ENCODE results near the gene HDGF. TPM values are rescaled to one million over a fixed set of nuclear protein-coding genes. Genes with fewer than 3 reads are reported as not detected.
A peak's percentile ranks its signal among the peaks of the same experiment; 100 is the strongest.

HDGF gene
- total and polyA plus RNA-seq, 2 experiments from 2014 or later, result 106 to 251 TPM

DNA sequence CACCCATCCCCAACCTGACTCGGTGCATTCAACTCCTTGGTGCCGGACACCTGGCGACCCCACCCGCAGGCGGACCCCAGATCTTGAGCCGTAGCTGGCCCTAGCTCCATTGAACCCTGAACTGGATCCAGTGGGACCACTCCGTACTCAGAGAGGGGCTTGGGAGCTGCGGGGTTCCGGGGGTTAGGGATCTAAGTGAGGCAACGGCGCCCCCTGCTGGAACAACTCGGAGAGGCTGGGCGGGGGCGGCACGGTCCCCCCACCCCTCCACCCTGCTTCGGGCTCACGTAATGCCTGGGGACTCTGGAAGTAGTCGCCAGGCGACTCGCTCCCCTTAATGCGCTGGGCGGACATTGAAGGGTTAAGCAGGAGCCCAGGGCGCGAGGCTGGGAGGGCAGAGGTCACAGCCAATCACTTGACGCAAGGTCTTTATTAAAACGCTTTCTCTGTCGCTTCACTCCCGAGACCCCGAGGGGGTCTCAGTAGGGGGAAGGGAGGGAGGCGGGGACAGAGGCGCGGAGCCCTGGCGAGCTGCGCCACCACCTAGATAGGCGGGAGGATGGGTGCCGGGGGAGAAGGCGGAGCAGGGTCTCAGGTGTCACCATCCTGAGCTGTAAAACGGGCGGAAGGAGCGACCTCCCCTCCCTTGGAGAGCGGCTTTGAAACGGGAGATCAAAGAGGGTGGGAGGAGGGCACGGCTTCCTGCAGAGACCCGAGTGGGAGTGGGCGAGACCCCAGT, 45.4 kb downstream of the HDGF start (continued):
- TF ChIP-seq, protein P1, sequence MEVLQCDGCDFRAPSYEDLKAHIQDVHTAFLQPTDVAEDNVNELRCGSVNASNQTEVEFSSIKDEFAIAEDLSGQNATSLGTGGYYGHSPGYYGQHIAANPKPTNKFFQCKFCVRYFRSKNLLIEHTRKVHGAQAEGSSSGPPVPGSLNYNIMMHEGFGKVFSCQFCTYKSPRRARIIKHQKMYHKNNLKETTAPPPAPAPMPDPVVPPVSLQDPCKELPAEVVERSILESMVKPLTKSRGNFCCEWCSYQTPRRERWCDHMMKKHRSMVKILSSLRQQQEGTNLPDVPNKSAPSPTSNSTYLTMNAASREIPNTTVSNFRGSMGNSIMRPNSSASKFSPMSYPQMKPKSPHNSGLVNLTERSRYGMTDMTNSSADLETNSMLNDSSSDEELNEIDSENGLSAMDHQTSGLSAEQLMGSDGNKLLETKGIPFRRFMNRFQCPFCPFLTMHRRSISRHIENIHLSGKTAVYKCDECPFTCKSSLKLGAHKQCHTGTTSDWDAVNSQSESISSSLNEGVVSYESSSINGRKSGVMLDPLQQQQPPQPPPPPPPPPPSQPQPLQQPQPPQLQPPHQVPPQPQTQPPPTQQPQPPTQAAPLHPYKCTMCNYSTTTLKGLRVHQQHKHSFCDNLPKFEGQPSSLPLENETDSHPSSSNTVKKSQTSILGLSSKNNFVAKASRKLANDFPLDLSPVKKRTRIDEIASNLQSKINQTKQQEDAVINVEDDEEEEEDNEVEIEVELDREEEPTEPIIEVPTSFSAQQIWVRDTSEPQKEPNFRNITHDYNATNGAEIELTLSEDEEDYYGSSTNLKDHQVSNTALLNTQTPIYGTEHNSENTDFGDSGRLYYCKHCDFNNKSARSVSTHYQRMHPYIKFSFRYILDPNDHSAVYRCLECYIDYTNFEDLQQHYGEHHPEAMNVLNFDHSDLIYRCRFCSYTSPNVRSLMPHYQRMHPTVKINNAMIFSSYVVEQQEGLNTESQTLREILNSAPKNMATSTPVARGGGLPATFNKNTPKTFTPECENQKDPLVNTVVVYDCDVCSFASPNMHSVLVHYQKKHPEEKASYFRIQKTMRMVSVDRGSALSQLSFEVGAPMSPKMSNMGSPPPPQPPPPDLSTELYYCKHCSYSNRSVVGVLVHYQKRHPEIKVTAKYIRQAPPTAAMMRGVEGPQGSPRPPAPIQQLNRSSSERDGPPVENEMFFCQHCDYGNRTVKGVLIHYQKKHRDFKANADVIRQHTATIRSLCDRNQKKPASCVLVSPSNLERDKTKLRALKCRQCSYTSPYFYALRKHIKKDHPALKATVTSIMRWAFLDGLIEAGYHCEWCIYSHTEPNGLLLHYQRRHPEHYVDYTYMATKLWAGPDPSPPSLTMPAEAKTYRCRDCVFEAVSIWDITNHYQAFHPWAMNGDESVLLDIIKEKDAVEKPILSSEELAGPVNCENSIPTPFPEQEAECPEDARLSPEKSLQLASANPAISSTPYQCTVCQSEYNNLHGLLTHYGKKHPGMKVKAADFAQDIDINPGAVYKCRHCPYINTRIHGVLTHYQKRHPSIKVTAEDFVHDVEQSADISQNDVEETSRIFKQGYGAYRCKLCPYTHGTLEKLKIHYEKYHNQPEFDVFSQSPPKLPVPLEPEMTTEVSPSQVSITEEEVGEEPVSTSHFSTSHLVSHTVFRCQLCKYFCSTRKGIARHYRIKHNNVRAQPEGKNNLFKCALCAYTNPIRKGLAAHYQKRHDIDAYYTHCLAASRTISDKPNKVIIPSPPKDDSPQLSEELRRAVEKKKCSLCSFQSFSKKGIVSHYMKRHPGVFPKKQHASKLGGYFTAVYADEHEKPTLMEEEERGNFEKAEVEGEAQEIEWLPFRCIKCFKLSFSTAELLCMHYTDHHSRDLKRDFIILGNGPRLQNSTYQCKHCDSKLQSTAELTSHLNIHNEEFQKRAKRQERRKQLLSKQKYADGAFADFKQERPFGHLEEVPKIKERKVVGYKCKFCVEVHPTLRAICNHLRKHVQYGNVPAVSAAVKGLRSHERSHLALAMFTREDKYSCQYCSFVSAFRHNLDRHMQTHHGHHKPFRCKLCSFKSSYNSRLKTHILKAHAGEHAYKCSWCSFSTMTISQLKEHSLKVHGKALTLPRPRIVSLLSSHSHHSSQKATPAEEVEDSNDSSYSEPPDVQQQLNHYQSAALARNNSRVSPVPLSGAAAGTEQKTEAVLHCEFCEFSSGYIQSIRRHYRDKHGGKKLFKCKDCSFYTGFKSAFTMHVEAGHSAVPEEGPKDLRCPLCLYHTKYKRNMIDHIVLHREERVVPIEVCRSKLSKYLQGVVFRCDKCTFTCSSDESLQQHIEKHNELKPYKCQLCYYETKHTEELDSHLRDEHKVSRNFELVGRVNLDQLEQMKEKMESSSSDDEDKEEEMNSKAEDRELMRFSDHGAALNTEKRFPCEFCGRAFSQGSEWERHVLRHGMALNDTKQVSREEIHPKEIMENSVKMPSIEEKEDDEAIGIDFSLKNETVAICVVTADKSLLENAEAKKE (CRISPR knock-in tag; IDR thresholded peaks at IDR 0.05), result no peak
- TF ChIP-seq POLR2AphosphoS5 (IDR thresholded peaks at IDR 0.05; ENCODE audit: low read depth), result peak; percentile 44; the same call in 1 of the 2 replicates
- TF ChIP-seq EZH2 (IDR thresholded peaks at IDR 0.05; ENCODE audit: low read depth, unreplicated experiment), result no peak
- TF ChIP-seq, protein P2, sequence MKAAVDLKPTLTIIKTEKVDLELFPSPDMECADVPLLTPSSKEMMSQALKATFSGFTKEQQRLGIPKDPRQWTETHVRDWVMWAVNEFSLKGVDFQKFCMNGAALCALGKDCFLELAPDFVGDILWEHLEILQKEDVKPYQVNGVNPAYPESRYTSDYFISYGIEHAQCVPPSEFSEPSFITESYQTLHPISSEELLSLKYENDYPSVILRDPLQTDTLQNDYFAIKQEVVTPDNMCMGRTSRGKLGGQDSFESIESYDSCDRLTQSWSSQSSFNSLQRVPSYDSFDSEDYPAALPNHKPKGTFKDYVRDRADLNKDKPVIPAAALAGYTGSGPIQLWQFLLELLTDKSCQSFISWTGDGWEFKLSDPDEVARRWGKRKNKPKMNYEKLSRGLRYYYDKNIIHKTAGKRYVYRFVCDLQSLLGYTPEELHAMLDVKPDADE (IDR thresholded peaks at IDR 0.05), result no peak
- TF ChIP-seq, protein P3, sequence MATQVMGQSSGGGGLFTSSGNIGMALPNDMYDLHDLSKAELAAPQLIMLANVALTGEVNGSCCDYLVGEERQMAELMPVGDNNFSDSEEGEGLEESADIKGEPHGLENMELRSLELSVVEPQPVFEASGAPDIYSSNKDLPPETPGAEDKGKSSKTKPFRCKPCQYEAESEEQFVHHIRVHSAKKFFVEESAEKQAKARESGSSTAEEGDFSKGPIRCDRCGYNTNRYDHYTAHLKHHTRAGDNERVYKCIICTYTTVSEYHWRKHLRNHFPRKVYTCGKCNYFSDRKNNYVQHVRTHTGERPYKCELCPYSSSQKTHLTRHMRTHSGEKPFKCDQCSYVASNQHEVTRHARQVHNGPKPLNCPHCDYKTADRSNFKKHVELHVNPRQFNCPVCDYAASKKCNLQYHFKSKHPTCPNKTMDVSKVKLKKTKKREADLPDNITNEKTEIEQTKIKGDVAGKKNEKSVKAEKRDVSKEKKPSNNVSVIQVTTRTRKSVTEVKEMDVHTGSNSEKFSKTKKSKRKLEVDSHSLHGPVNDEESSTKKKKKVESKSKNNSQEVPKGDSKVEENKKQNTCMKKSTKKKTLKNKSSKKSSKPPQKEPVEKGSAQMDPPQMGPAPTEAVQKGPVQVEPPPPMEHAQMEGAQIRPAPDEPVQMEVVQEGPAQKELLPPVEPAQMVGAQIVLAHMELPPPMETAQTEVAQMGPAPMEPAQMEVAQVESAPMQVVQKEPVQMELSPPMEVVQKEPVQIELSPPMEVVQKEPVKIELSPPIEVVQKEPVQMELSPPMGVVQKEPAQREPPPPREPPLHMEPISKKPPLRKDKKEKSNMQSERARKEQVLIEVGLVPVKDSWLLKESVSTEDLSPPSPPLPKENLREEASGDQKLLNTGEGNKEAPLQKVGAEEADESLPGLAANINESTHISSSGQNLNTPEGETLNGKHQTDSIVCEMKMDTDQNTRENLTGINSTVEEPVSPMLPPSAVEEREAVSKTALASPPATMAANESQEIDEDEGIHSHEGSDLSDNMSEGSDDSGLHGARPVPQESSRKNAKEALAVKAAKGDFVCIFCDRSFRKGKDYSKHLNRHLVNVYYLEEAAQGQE (IDR thresholded peaks at IDR 0.05; ENCODE audit: unreplicated experiment), result peak; percentile 22
- TF ChIP-seq ZNF114 (CRISPR knock-in tag; IDR thresholded peaks at IDR 0.05), result no peak
- no peak for TF ChIP-seq STAT1 (IDR thresholded peaks at IDR 0.05; ENCODE audit: unreplicated experiment)
- TF ChIP-seq, protein P4, sequence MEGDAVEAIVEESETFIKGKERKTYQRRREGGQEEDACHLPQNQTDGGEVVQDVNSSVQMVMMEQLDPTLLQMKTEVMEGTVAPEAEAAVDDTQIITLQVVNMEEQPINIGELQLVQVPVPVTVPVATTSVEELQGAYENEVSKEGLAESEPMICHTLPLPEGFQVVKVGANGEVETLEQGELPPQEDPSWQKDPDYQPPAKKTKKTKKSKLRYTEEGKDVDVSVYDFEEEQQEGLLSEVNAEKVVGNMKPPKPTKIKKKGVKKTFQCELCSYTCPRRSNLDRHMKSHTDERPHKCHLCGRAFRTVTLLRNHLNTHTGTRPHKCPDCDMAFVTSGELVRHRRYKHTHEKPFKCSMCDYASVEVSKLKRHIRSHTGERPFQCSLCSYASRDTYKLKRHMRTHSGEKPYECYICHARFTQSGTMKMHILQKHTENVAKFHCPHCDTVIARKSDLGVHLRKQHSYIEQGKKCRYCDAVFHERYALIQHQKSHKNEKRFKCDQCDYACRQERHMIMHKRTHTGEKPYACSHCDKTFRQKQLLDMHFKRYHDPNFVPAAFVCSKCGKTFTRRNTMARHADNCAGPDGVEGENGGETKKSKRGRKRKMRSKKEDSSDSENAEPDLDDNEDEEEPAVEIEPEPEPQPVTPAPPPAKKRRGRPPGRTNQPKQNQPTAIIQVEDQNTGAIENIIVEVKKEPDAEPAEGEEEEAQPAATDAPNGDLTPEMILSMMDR (conservative IDR thresholded peaks at IDR 0.05; ENCODE audit: low read depth in 2 of 2), result peak; percentile 86 to 91

Measured in GM23338 (cell line).